ENCODE data around the gene MLLT6. TPM values are rescaled to one million over a fixed set of nuclear protein-coding genes. Genes with fewer than 3 reads are reported as not detected.
A peak's percentile ranks its signal among the peaks of the same experiment; 100 is the strongest.

The MLLT6 gene
- total and polyA plus RNA-seq, 12 donors, result 17.3 to 104 (median 67.5) TPM

- no peaks in the 10 kb centered on the region for H3K9me3 ChIP-seq
- WGBS, 2 donors, result 7 to 8% methylated on average over 22 of the region's 22 CpGs
- H3K27ac ChIP-seq, result peak overlapping the region; percentile 27 to 98 (median 93)
- peaks cover 9 to 56% (median 43%) of the 10 kb centered on the region in 9 donors for H3K4me1 ChIP-seq
- ATAC-seq (no peak), DNase-seq (no peak)
- H3K27me3 ChIP-seq, result peaks cover 0 to 30% (median 0%) of the 10 kb centered on the region in 7 donors
- H3K4me3 ChIP-seq, result peak overlapping the region; percentile 69 to 99 (median 88)
- peaks cover 0 to 47% (median 10%) of the 10 kb centered on the region in 9 donors for H3K36me3 ChIP-seq
- intact Hi-C loops (cut with DNase I), result loop anchor here in 5 of 10 donors (2.0 to 10.0 kb wide), 4 partner anchors 44 to 102 kb away; partner anchors contain the start of genes PIP4K2B (in 3 of the 5) and RPL23 (in 1 of the 5)
- no peak for TF ChIP-seq CTCF (IDR thresholded peaks at IDR 0.05)
Measured at GRCh38 chr17:38753071-38753506, 48.0 kb downstream of the MLLT6 start.

GRCh38 chr17:38761612-38762011 lies 56.5 kb downstream of the MLLT6 start:
- DNase-seq (no peak), ATAC-seq (no peak)
- Histone ChIP-seq H3K4me1 (peaks cover 0 to 10% (median 0%) of the 10 kb centered on the region in 9 donors), H3K36me3 (peaks cover 0 to 100% (median 50%) of the 10 kb centered on the region in 9 donors), H3K27ac (no peak overlapping the region), H3K9me3 (no peaks in the 10 kb centered on the region), H3K4me3 (no peak overlapping the region), H3K27me3 (no peaks in the 10 kb centered on the region)
- TF ChIP-seq CTCF (IDR thresholded peaks at IDR 0.05), result peak in 3 of 9 donors; percentile 6 to 17 (median 7)
- intact Hi-C loops (cut with DNase I), result no loop called here
- 75 to 80% methylated on average over 4 of the region's 4 CpGs for WGBS, 2 donors

- intact Hi-C loops (cut with DNase I), result no loop called here
- Histone ChIP-seq H3K27me3 (no peaks in the 10 kb centered on the region), H3K4me3 (no peak overlapping the region), H3K4me1 (peaks cover 0 to 10% (median 0%) of the 10 kb centered on the region in 9 donors), H3K36me3 (peaks cover 0 to 100% (median 55%) of the 10 kb centered on the region in 9 donors), H3K27ac (no peak overlapping the region), H3K9me3 (no peaks in the 10 kb centered on the region)
- no peak for DNase-seq
- WGBS, 2 donors, result 78 to 87% methylated on average over 3 of the region's 3 CpGs
- no peak for TF ChIP-seq CTCF (IDR thresholded peaks at IDR 0.05)
- ATAC-seq, result no peak
Measured at GRCh38 chr17:38762231-38762630, 57.2 kb downstream of the MLLT6 start.

- H3K36me3 ChIP-seq, result peaks cover 0 to 100% (median 46%) of the 10 kb centered on the region in 9 donors
- no peak for ATAC-seq
Measured at GRCh38 chr17:38766341-38766740, 61.3 kb downstream of the MLLT6 start.

More at GRCh38 chr17:38766341-38766740, 61.3 kb downstream of the MLLT6 start:
- 93 to 94% methylated on average over 5 of the region's 5 CpGs for WGBS, 2 donors
- H3K27ac ChIP-seq, result no peak overlapping the region
- no peak for TF ChIP-seq CTCF (IDR thresholded peaks at IDR 0.05)
- H3K4me1 ChIP-seq, result peaks cover 0 to 15% (median 4%) of the 10 kb centered on the region in 9 donors
- intact Hi-C loops (cut with DNase I), result no loop called here
- no peak for DNase-seq
- H3K4me3 ChIP-seq, result no peak overlapping the region
- no peaks in the 10 kb centered on the region for H3K27me3 ChIP-seq
- H3K9me3 ChIP-seq, result no peaks in the 10 kb centered on the region

Measured in heart right ventricle (tissue), 16 donors.